Activated CD4-positive, alpha-beta memory T cell treated with anti-CD3 and anti-CD28 coated beads for 36 hours (primary cell): Measurements from ENCODE around the gene EML1. TPM values are rescaled to one million over a fixed set of nuclear protein-coding genes. Genes with fewer than 3 reads are reported as not detected.

ENCODE experiments used
- CTCF ChIA-PET: fragments of 350-600 bp; sonication (Branson Sonifier 250); formaldehyde crosslinking; loops from one replicate; lab custom pipeline; 2021; ENCODE audit warnings: antibody characterized with exemption, inconsistent platforms; lab: Charles Lee
- POLR2A ChIA-PET: fragments of 350-600 bp; sonication (Branson Sonifier 250); formaldehyde crosslinking; loops from one replicate; lab custom pipeline; 2021; ENCODE audit warnings: antibody characterized with exemption; lab: Charles Lee
- DNase-seq: peaks from one replicate; pipeline ENCODE4 v3.0.0-alpha.2; 2020
- H3K27ac Mint-ChIP-seq: one replicate; pipeline ENCODE4 v1.8.0; 2021; ENCODE audit warnings: mixed read lengths
- H3K27me3 Mint-ChIP-seq: one replicate; pipeline ENCODE4 v1.8.0; 2021; ENCODE audit warnings: mixed read lengths
- H3K36me3 Mint-ChIP-seq: one replicate; pipeline ENCODE4 v1.8.0; 2021; ENCODE audit warnings: mixed read lengths
- H3K4me1 Mint-ChIP-seq: one replicate; pipeline ENCODE4 v1.8.0; 2021; ENCODE audit warnings: low read depth, mixed read lengths
- H3K4me3 Mint-ChIP-seq: one replicate; pipeline ENCODE4 v1.8.0; 2021; ENCODE audit warnings: mild to moderate bottlenecking, mixed read lengths
- H3K9me3 Mint-ChIP-seq: one replicate; pipeline ENCODE4 v1.8.0; 2021; ENCODE audit warnings: mixed read lengths
- intact Hi-C: fragments of 100-400 bp; cut with micrococcal nuclease; formaldehyde crosslinking; loops from one replicate; pipeline ENCODE4 v1.15.1; 2023
- total RNA-seq, 2 experiments: library from RNA; stranded (reverse); gene quantifications; one replicate each; pipeline ENCODE4 v1.2.3, GENCODE V29; 2021

EML1 gene
- total RNA-seq, 2 experiments from 2014 or later, result 1.5 to 1.9 TPM

GRCh38 chr14:99812096-99812750, 19.0 kb downstream of the EML1 start:
- ChIA-PET CTCF (no interaction called here), POLR2A (no interaction called here)
- Mint-ChIP-seq H3K27ac (no peak overlapping the region), H3K27me3 (peaks cover 14% of the 10 kb centered on the region), H3K4me1 (no peaks in the 10 kb centered on the region), H3K4me3 (no peak overlapping the region), H3K36me3 (no peaks in the 10 kb centered on the region), H3K9me3 (no peaks in the 10 kb centered on the region)
- intact Hi-C loops, result no loop called here
- DNase-seq, result no peak

GRCh38 chr14:99812892-99813291, 19.7 kb downstream of the EML1 start:
- DNase-seq, result no peak
- intact Hi-C loops, result no loop called here
- H3K9me3 Mint-ChIP-seq, result no peaks in the 10 kb centered on the region
- CTCF ChIA-PET, result no interaction called here
- no peak overlapping the region for H3K4me3 Mint-ChIP-seq
- POLR2A ChIA-PET, result no interaction called here
- H3K36me3 Mint-ChIP-seq, result no peaks in the 10 kb centered on the region
- H3K27me3 Mint-ChIP-seq, result peaks cover 18% of the 10 kb centered on the region
- no peak overlapping the region for H3K27ac Mint-ChIP-seq
- no peaks in the 10 kb centered on the region for H3K4me1 Mint-ChIP-seq

DNA sequence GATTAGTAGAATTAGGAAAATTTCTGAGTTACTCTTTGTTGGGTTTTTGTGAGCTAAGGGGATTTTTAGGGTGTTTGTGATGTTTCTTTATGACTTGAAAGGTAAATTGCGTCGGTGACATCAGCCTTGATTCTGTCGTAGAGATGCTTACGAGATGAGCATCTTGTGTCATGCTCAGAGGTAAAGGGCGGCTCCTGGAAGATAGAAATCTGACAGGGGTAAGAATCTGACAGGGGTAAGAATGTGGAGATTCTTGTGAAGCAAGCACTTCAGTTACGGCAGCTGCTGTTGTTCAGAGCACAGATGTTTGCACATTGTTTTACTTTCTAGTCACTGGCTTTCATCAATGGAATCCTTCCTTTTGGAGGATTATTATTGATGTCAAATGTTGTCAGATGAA, 22.5 kb downstream of the EML1 start:
- Mint-ChIP-seq H3K27me3 (peaks cover 31% of the 10 kb centered on the region), H3K4me3 (no peak overlapping the region), H3K36me3 (no peaks in the 10 kb centered on the region), H3K9me3 (no peaks in the 10 kb centered on the region), H3K27ac (no peak overlapping the region), H3K4me1 (peaks cover 6% of the 10 kb centered on the region)
- intact Hi-C loops, result no loop called here
- CTCF ChIA-PET, result interaction anchor here (1.7 kb wide), 1 partner anchor 86 kb away, joined by 5 read pairs; no protein-coding TSS in a partner anchor
- POLR2A ChIA-PET, result no interaction called here
- no peak for DNase-seq

DNA sequence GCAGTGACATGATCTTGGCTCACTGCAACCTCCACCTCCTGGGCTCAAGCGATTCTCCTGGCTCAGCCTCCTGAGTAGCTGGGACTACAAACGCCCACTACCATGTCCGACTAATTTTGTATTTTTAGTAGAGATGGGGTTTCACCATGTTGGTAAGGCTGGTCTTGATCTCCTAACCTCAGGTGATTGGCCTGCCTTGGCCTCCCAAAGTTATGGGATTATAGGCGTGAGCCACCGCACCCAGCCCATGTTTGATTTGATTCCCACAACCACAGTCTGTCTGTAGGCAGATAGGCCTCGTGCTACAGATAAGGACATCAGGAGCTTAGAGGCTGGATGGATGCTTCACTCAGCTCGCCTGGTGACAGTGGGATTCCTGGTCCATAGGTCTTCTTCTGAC, 23.0 kb downstream of the EML1 start:
- peaks cover 6% of the 10 kb centered on the region for H3K4me1 Mint-ChIP-seq
- CTCF ChIA-PET, result interaction anchor here (1.7 kb wide), 1 partner anchor 86 kb away, joined by 5 read pairs; no protein-coding TSS in a partner anchor
- H3K27me3 Mint-ChIP-seq, result peaks cover 31% of the 10 kb centered on the region
- no peak overlapping the region for H3K27ac Mint-ChIP-seq
- H3K36me3 Mint-ChIP-seq, result no peaks in the 10 kb centered on the region
- no peaks in the 10 kb centered on the region for H3K9me3 Mint-ChIP-seq
- POLR2A ChIA-PET, result no interaction called here
- intact Hi-C loops, result no loop called here
- DNase-seq, result no peak
- no peak overlapping the region for H3K4me3 Mint-ChIP-seq

DNA sequence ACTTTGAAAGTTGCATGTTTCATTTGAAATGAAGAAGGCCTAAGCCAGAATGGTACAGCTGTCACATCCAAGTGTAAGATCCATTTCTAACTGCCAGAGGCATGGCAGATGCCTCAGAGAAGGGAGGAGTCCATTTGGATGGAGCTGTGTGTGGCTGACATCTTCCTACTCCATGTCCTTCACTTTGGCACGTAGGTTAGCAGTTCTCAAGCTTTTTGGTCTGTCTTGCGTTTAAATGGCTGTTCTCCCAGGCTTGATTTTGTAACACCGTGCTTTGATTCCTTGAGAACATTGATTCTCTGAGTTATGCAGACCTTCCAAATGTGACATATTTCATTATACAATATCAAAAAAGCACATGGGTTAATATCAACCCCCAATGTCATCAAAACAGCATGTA, 23.4 kb downstream of the EML1 start:
- Mint-ChIP-seq H3K36me3 (no peaks in the 10 kb centered on the region), H3K27ac (no peak overlapping the region), H3K27me3 (peaks cover 34% of the 10 kb centered on the region), H3K4me3 (no peak overlapping the region), H3K9me3 (no peaks in the 10 kb centered on the region), H3K4me1 (peaks cover 9% of the 10 kb centered on the region)
- intact Hi-C loops, result no loop called here
- POLR2A ChIA-PET, result no interaction called here
- DNase-seq, result no peak
- CTCF ChIA-PET, result interaction anchor here (1.7 kb wide), 1 partner anchor 87 kb away, joined by 5 read pairs; no protein-coding TSS in a partner anchor

GRCh38 chr14:99817331-99817730, 24.1 kb downstream of the EML1 start:
- DNase-seq, result no peak
- Mint-ChIP-seq H3K27me3 (peaks cover 38% of the 10 kb centered on the region), H3K4me1 (peaks cover 14% of the 10 kb centered on the region), H3K36me3 (no peaks in the 10 kb centered on the region), H3K27ac (no peak overlapping the region), H3K4me3 (no peak overlapping the region), H3K9me3 (no peaks in the 10 kb centered on the region)
- ChIA-PET POLR2A (no interaction called here), CTCF (interaction anchor here (1.2 to 1.7 kb wide), 2 partner anchors 67 to 87 kb away, joined by 3 to 5 read pairs; no protein-coding TSS in a partner anchor)
- intact Hi-C loops, result no loop called here

GRCh38 chr14:99818503-99819036, 25.4 kb downstream of the EML1 start:
- peak; percentile 20 for DNase-seq
- H3K4me3 Mint-ChIP-seq, result no peak overlapping the region
- intact Hi-C loops, result no loop called here
- H3K27me3 Mint-ChIP-seq, result peaks cover 43% of the 10 kb centered on the region
- ChIA-PET POLR2A (no interaction called here), CTCF (interaction anchor here (1.5 kb wide), 1 partner anchor 18 kb away, joined by 3 read pairs; no protein-coding TSS in a partner anchor)
- no peaks in the 10 kb centered on the region for H3K36me3 Mint-ChIP-seq
- no peak overlapping the region for H3K27ac Mint-ChIP-seq
- no peaks in the 10 kb centered on the region for H3K9me3 Mint-ChIP-seq
- H3K4me1 Mint-ChIP-seq, result peaks cover 20% of the 10 kb centered on the region

- Mint-ChIP-seq H3K4me1 (peaks cover 20% of the 10 kb centered on the region), H3K36me3 (no peaks in the 10 kb centered on the region), H3K4me3 (no peak overlapping the region), H3K27me3 (peaks cover 42% of the 10 kb centered on the region), H3K9me3 (no peaks in the 10 kb centered on the region), H3K27ac (no peak overlapping the region)
- ChIA-PET CTCF (interaction anchor here (1.0 to 2.1 kb wide), 3 partner anchors 17 to 89 kb away, joined by 3 to 5 read pairs (median 3); no protein-coding TSS in a partner anchor), POLR2A (no interaction called here)
- intact Hi-C loops, result no loop called here
- peak; percentile 44 for DNase-seq
Measured at GRCh38 chr14:99819514-99819913, 26.3 kb downstream of the EML1 start.

DNA sequence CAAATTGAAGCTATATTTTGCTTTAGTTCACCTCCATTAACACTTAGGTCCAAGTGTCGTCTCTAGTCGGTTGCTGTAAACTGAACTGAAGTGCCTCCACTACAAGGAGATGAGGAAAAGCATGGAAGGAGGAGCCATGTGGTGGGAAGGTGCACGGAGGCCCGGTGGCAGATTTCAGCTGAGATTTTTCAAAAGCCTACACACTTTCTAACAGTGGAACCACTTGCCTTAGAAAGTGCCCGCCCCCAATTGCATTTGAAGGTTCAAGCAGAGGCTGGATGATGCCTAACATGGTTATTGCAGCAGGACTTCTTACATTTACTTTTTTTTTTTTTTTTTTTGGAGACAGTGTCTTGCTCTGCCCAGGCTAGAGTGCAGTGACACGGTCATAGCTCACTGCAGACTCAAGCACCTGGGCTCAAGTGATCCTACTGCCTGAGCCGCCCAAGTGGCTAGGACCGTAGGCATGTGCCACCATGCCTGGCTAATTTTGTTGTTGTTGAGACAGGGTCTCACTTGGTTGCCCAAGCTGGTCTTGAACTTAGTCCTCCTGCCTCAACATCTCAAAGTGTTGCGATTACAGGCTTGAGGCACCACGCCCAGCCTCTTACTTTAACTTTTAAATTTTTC, 27.6 kb downstream of the EML1 start:
- intact Hi-C loops, result no loop called here
- Mint-ChIP-seq H3K4me1 (peaks cover 20% of the 10 kb centered on the region), H3K9me3 (no peaks in the 10 kb centered on the region), H3K27me3 (peaks cover 34% of the 10 kb centered on the region), H3K36me3 (no peaks in the 10 kb centered on the region), H3K27ac (no peak overlapping the region), H3K4me3 (no peak overlapping the region)
- ChIA-PET POLR2A (no interaction called here), CTCF (interaction anchor here (1.0 to 2.1 kb wide), 2 partner anchors 28 to 91 kb away, joined by 3 to 5 read pairs; no protein-coding TSS in a partner anchor)
- DNase-seq, result no peak

DNA sequence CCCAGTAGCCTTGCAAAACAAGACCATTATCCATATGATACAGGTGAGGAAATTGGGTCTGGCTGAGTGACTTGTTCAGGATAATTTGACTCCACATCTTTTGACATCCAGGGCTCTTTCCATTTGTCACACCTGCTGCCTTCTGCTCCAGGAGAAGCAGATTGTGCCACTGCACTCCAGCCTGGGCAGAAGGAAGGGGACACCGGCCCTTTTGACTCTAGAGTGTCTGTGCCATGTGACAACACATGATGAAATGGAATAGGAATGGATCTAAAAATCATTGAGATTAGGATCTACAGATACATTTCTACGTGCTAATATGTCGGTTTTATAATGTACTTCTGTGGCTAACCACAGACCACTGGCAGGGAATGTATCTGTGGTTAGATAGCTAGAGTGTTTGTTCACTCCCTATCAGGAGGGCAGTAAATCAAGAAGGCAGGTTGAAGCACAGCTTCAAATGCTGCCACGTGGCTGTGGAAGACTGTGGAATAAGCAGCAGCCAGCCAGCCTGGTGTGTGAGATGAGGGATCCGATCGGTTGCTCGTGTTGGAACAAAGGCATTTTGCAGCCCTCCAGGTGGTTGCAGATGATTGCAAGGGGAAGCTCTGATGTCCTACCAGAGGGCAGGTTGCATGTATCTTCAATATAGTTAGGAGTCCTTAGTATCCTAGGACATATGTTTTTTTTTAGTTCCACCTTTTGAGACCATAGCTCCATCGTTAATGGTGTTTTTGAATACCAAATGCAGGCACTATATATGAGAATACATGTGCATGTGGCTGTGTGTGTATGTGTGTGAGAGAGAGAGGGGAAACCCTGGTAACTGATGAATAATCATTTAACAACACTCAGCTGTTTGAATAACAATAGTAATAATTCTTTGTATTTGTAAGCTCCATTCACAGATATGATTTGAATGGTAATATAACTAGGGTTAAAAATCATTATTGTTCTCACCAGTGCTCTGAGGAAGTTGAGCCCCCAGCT, 28.6 kb downstream of the EML1 start:
- Mint-ChIP-seq H3K4me3 (no peak overlapping the region), H3K36me3 (no peaks in the 10 kb centered on the region), H3K9me3 (no peaks in the 10 kb centered on the region), H3K27me3 (peaks cover 38% of the 10 kb centered on the region), H3K4me1 (peaks cover 20% of the 10 kb centered on the region), H3K27ac (no peak overlapping the region)
- ChIA-PET POLR2A (no interaction called here), CTCF (interaction anchor here (0.6 to 2.1 kb wide), 2 partner anchors 26 to 92 kb away, joined by 4 to 5 read pairs; no protein-coding TSS in a partner anchor)
- no peak for DNase-seq
- intact Hi-C loops, result no loop called here

GRCh38 chr14:99822800-99823455, 29.7 kb downstream of the EML1 start:
- intact Hi-C loops, result no loop called here
- no peak overlapping the region for H3K27ac Mint-ChIP-seq
- H3K36me3 Mint-ChIP-seq, result no peaks in the 10 kb centered on the region
- no peak overlapping the region for H3K4me3 Mint-ChIP-seq
- H3K4me1 Mint-ChIP-seq, result peaks cover 20% of the 10 kb centered on the region
- CTCF ChIA-PET, result no interaction called here
- H3K9me3 Mint-ChIP-seq, result no peaks in the 10 kb centered on the region
- POLR2A ChIA-PET, result no interaction called here
- H3K27me3 Mint-ChIP-seq, result peaks cover 35% of the 10 kb centered on the region
- no peak for DNase-seq
